Measurements from ENCODE around the gene AMN. TPM values are rescaled to one million over a fixed set of nuclear protein-coding genes. Genes with fewer than 3 reads are reported as not detected.
A peak's percentile ranks its signal among the peaks of the same experiment; 100 is the strongest.

The AMN gene
- total RNA-seq, 2 donors from 2014 or later = 1.9 to 3.2 TPM

- H3K27ac ChIP-seq (ENCODE audit: low read depth, low read length) = no peak overlapping the region
- peaks cover 80% of the 10 kb centered on the region for H3K27me3 ChIP-seq (ENCODE audit: control insufficient read depth, insufficient read depth, low read length, poor library complexity, severe bottlenecking)
- TF ChIP-seq CTCF (conservative IDR thresholded peaks at IDR 0.05) = no peak
- 60 to 61% methylated on average over 10 to 19 of the region's 19 CpGs for WGBS, 2 experiments (ENCODE audit: insufficient coverage in 1 of 2, insufficient read length in 1 of 2)
- Mint-ChIP-seq H3K4me1 (peaks cover 6% of the 10 kb centered on the region), H3K27me3 (ENCODE audit: insufficient read depth) (peaks cover 54% of the 10 kb centered on the region), H3K36me3 (ENCODE audit: low read depth) (peaks cover 4% of the 10 kb centered on the region), H3K9me3 (no peaks in the 10 kb centered on the region), H3K4me3 (peak overlapping the region; percentile 61), H3K27ac (no peak overlapping the region)
- no peak for DNase-seq
- peaks cover 8% of the 10 kb centered on the region for H3K4me1 ChIP-seq (ENCODE audit: control insufficient read depth, insufficient read depth, low read length)
- H3K4me3 ChIP-seq (ENCODE audit: low read length) = no peak overlapping the region
- H3K9me3 ChIP-seq (ENCODE audit: control insufficient read depth, low read length) = no peaks in the 10 kb centered on the region
- H3K36me3 ChIP-seq (ENCODE audit: control insufficient read depth, insufficient read depth, low read length) = no peaks in the 10 kb centered on the region
- H3K9ac ChIP-seq (ENCODE audit: extremely low read depth, low read length, poor library complexity, severe bottlenecking) = no peak overlapping the region
Observed at GRCh38 chr14:102927346-102927877, 4.9 kb downstream of the AMN start.

- H3K27ac ChIP-seq (ENCODE audit: low read depth, low read length) = no peak overlapping the region
- peak; percentile 80 for DNase-seq
- no peak overlapping the region for H3K9ac ChIP-seq (ENCODE audit: extremely low read depth, low read length, poor library complexity, severe bottlenecking)
- no peaks in the 10 kb centered on the region for H3K36me3 ChIP-seq (ENCODE audit: control insufficient read depth, insufficient read depth, low read length)
- 5 to 13% methylated on average over 11 to 35 of the region's 35 CpGs for WGBS, 2 experiments (ENCODE audit: insufficient coverage in 1 of 2, insufficient read length in 1 of 2)
- peaks cover 6% of the 10 kb centered on the region for H3K4me1 Mint-ChIP-seq
- no peaks in the 10 kb centered on the region for H3K9me3 ChIP-seq (ENCODE audit: control insufficient read depth, low read length)
- peak overlapping the region; percentile 61 for H3K4me3 Mint-ChIP-seq
- H3K4me1 ChIP-seq (ENCODE audit: control insufficient read depth, insufficient read depth, low read length) = peaks cover 8% of the 10 kb centered on the region
- H3K36me3 Mint-ChIP-seq (ENCODE audit: low read depth) = peaks cover 6% of the 10 kb centered on the region
- no peak overlapping the region for H3K27ac Mint-ChIP-seq
- H3K27me3 ChIP-seq (ENCODE audit: control insufficient read depth, insufficient read depth, low read length, poor library complexity, severe bottlenecking) = peaks cover 75% of the 10 kb centered on the region
- no peaks in the 10 kb centered on the region for H3K9me3 Mint-ChIP-seq
- no peak for TF ChIP-seq CTCF (conservative IDR thresholded peaks at IDR 0.05)
- peak overlapping the region; percentile 76 for H3K4me3 ChIP-seq (ENCODE audit: low read length)
- peaks cover 54% of the 10 kb centered on the region for H3K27me3 Mint-ChIP-seq (ENCODE audit: insufficient read depth)
Observed at GRCh38 chr14:102927878-102928411, 5.5 kb downstream of the AMN start.

DNA sequence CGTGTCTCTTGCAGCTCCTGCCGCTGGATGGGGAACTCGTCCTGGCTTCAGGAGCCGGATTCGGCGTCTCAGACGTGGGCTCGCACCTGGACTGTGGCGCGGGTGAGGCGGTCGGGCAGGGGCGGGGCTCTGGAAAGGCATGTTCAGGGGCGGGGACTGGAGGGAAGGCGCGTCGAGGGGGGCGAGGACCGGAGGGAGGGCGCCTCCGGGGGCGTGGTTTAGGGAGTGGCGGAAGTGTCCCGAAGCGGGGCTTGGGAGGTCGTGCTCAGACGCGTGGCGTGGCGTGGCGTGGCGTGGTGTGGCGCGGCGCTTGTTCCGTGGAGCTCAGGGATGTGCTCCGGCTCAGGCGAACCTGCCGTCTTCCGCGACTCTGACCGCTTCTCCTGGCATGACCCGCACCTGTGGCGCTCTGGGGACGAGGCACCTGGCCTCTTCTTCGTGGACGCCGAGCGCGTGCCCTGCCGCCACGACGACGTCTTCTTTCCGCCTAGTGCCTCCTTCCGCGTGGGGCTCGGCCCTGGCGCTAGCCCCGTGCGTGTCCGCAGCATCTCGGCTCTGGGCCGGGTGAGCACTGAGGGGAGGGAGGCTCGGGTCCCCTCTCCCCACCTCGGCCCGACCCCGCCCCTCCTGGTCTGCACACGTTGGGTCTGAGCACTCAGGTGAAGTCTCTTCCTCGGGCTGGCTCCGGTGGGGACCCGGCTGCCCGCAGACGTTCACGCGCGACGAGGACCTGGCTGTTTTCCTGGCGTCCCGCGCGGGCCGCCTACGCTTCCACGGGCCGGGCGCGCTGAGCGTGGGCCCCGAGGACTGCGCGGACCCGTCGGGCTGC is 6.2 kb downstream of the AMN start:
- Mint-ChIP-seq H3K36me3 (ENCODE audit: low read depth) (peaks cover 11% of the 10 kb centered on the region), H3K4me1 (peaks cover 6% of the 10 kb centered on the region), H3K4me3 (peak overlapping the region; percentile 61), H3K9me3 (no peaks in the 10 kb centered on the region), H3K27ac (no peak overlapping the region), H3K27me3 (ENCODE audit: insufficient read depth) (peaks cover 49% of the 10 kb centered on the region)
- WGBS, 2 experiments (ENCODE audit: insufficient coverage in 1 of 2, insufficient read length in 1 of 2) = 2 to 3% methylated on average over 22 to 94 of the region's 94 CpGs
- Histone ChIP-seq H3K27ac (ENCODE audit: low read depth, low read length) (no peak overlapping the region), H3K36me3 (ENCODE audit: control insufficient read depth, insufficient read depth, low read length) (peaks cover 2% of the 10 kb centered on the region), H3K27me3 (ENCODE audit: control insufficient read depth, insufficient read depth, low read length, poor library complexity, severe bottlenecking) (peaks cover 68% of the 10 kb centered on the region), H3K9me3 (ENCODE audit: control insufficient read depth, low read length) (no peaks in the 10 kb centered on the region), H3K4me3 (ENCODE audit: low read length) (peak overlapping the region; percentile 76), H3K4me1 (ENCODE audit: control insufficient read depth, insufficient read depth, low read length) (peaks cover 8% of the 10 kb centered on the region), H3K9ac (ENCODE audit: extremely low read depth, low read length, poor library complexity, severe bottlenecking) (no peak overlapping the region)
- DNase-seq = peak; percentile 95
- TF ChIP-seq CTCF (conservative IDR thresholded peaks at IDR 0.05) = no peak
